Measurements from ENCODE around the gene EML3.

DNA sequence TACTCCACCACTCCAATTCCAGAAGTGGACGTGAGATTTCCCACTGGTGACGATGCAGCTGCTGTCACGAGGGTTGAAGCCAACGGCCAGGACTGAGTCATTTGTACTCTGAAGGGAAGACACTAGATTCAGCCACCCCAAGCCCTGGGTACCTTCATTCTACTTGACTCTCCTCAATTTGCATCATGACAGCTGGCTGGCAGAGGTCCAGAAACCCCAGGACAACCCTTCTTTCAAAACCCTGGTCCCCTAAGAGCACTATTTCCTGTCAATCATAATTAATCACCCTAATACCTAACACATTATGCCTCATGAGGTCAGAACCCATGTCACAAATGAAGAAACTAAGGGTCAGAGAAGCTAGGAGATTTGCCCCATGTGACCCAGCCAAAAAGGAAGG is 4.9 kb downstream of the EML3 start:
- TF ChIP-seq ESRRA (CRISPR knock-in tag; IDR thresholded peaks at IDR 0.05; ENCODE audit: borderline replicate concordance) (no peak), CBFB (CRISPR knock-in tag; IDR thresholded peaks at IDR 0.05; ENCODE audit: low read depth) (no peak), JAZF1 (CRISPR knock-in tag; IDR thresholded peaks at IDR 0.05) (no peak), JUN (CRISPR knock-in tag; IDR thresholded peaks at IDR 0.05) (no peak)
- TF ChIP-seq, protein P1, sequence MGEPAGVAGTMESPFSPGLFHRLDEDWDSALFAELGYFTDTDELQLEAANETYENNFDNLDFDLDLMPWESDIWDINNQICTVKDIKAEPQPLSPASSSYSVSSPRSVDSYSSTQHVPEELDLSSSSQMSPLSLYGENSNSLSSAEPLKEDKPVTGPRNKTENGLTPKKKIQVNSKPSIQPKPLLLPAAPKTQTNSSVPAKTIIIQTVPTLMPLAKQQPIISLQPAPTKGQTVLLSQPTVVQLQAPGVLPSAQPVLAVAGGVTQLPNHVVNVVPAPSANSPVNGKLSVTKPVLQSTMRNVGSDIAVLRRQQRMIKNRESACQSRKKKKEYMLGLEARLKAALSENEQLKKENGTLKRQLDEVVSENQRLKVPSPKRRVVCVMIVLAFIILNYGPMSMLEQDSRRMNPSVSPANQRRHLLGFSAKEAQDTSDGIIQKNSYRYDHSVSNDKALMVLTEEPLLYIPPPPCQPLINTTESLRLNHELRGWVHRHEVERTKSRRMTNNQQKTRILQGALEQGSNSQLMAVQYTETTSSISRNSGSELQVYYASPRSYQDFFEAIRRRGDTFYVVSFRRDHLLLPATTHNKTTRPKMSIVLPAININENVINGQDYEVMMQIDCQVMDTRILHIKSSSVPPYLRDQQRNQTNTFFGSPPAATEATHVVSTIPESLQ (CRISPR knock-in tag; IDR thresholded peaks at IDR 0.05), result no peak
- TF ChIP-seq, protein P2, sequence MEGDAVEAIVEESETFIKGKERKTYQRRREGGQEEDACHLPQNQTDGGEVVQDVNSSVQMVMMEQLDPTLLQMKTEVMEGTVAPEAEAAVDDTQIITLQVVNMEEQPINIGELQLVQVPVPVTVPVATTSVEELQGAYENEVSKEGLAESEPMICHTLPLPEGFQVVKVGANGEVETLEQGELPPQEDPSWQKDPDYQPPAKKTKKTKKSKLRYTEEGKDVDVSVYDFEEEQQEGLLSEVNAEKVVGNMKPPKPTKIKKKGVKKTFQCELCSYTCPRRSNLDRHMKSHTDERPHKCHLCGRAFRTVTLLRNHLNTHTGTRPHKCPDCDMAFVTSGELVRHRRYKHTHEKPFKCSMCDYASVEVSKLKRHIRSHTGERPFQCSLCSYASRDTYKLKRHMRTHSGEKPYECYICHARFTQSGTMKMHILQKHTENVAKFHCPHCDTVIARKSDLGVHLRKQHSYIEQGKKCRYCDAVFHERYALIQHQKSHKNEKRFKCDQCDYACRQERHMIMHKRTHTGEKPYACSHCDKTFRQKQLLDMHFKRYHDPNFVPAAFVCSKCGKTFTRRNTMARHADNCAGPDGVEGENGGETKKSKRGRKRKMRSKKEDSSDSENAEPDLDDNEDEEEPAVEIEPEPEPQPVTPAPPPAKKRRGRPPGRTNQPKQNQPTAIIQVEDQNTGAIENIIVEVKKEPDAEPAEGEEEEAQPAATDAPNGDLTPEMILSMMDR (IDR thresholded peaks at IDR 0.05), result no peak

Data from WTC11 (cell line).